Suprapubic skin (tissue), 4 donors: ENCODE data around the gene IL1RAPL2. TPM values are rescaled to one million over a fixed set of nuclear protein-coding genes. Genes with fewer than 3 reads are reported as not detected.
"Not testable (repeated sequence)": the region's sequence is repeated elsewhere in the genome, so short reads cannot be mapped to it uniquely, and the experiment has no call there.

ENCODE experiments used
- DNase-seq, 2 donors: peaks; one replicate each; pipeline ENCODE4 v3.0.0-alpha.2; 2019; ENCODE audit warnings: low spot score in 2 of 2
- H3K27ac ChIP-seq: fragments of 200-600 bp; sonication (generic); one replicate; pipeline ENCODE4 v1.5.1; 2019
- H3K27me3 ChIP-seq: fragments of 200-600 bp; sonication (generic); one replicate; pipeline ENCODE4 v1.5.1; 2019
- H3K36me3 ChIP-seq: fragments of 200-600 bp; sonication (generic); one replicate; pipeline ENCODE4 v1.5.1; 2019
- H3K4me1 ChIP-seq: fragments of 200-600 bp; sonication (generic); one replicate; pipeline ENCODE4 v1.5.1; 2019
- H3K4me3 ChIP-seq: fragments of 200-600 bp; sonication (generic); one replicate; pipeline ENCODE4 v1.5.1; 2019; ENCODE audit warnings: mild to moderate bottlenecking
- H3K9me3 ChIP-seq: fragments of 200-600 bp; sonication (generic); one replicate; pipeline ENCODE4 v1.5.1; 2019
- CTCF ChIP-seq, 2 donors: fragments of 200-600 bp in 1 of 2; fragments of 450-650 bp in 1 of 2; sonication (generic) in 1 of 2; IDR thresholded peaks; one replicate each; pipeline ENCODE4 v1.5.1; 2016 to 2019; ENCODE audit warnings: antibody characterized with exemption in 2 of 2, mild to moderate bottlenecking in 1 of 2, moderate library complexity in 1 of 2
- EP300 ChIP-seq: sonication (generic); formaldehyde crosslinking; IDR thresholded peaks from one replicate; pipeline ENCODE4 v1.6.1; 2017; ENCODE audit warnings: antibody characterized with exemption
- POLR2A ChIP-seq, 2 donors: fragments of 450-650 bp; IDR thresholded peaks; one replicate each; pipeline ENCODE4 v1.6.1; 2017; ENCODE audit warnings: antibody characterized with exemption in 2 of 2, mild to moderate bottlenecking in 2 of 2, moderate library complexity in 2 of 2
- POLR2AphosphoS5 ChIP-seq, 3 donors: sonication (generic); formaldehyde crosslinking; IDR thresholded peaks; one replicate each; pipeline ENCODE4 v1.6.1; 2017; ENCODE audit warnings: antibody characterized with exemption in 3 of 3
- WGBS: methylation state at CpG from one replicate; pipeline ENCODE4 v1.1.5; 2018; 5-methylcytosine and 5-hydroxymethylcytosine counted together
- total RNA-seq, 4 donors: library from RNA; depleted of rRNA; stranded (reverse); fragments of >200 nt; gene quantifications; one replicate each; pipeline ENCODE4 v1.1.0, GENCODE V29; 2016

The IL1RAPL2 gene
- total RNA-seq, 4 donors from 2014 or later = 0.21 to 0.42 (median 0.25) TPM; not detected in 1

GRCh38 chrX:105759598-105759997, 1193.6 kb downstream of the IL1RAPL2 start:
- 41% methylated on average over 2 of the region's 2 CpGs for WGBS

DNA sequence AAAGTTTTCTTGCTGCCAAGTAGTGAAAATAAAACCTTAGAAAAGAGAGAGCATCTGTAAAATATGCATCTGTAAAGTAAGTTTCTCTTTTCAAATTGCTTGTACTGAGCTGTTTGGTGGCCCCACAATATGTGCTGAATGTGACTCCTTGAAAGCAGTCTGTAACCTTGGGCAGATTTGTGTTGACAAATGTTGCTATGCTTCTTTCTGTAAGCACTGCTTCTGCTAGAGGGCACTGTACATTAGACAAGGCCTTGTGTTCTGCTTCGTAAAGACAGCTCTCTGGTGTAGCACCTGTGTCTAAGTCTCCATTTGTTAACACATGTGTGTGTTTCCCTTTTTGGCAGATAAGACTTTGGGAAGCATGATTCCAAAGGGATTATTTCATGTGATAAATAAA, 1199.7 kb downstream of the IL1RAPL2 start:
- Histone ChIP-seq H3K4me3 (no peak overlapping the region), H3K27me3 (no peaks in the 10 kb centered on the region), H3K27ac (no peak overlapping the region), H3K9me3 (no peaks in the 10 kb centered on the region), H3K36me3 (no peaks in the 10 kb centered on the region), H3K4me1 (no peaks in the 10 kb centered on the region)
- no peak for TF ChIP-seq POLR2A (IDR thresholded peaks at IDR 0.05)
- TF ChIP-seq EP300 = no peak
- no peak for TF ChIP-seq CTCF (IDR thresholded peaks at IDR 0.05)
- no peak for TF ChIP-seq POLR2AphosphoS5 (IDR thresholded peaks at IDR 0.05)
- WGBS = 59% methylated on average over 1 of the region's 1 CpG
- DNase-seq = no peak

More at GRCh38 chrX:105759598-105759997, 1193.6 kb downstream of the IL1RAPL2 start:
- no peaks in the 10 kb centered on the region for H3K36me3 ChIP-seq
- no peak for DNase-seq
- H3K9me3 ChIP-seq = no peaks in the 10 kb centered on the region
- H3K4me1 ChIP-seq = no peaks in the 10 kb centered on the region
- TF ChIP-seq CTCF (IDR thresholded peaks at IDR 0.05) = no peak
- H3K4me3 ChIP-seq = no peak overlapping the region
- no peak overlapping the region for H3K27ac ChIP-seq
- H3K27me3 ChIP-seq = no peaks in the 10 kb centered on the region

GRCh38 chrX:105773801-105774200, 1207.8 kb downstream of the IL1RAPL2 start:
- no peak for TF ChIP-seq POLR2A (IDR thresholded peaks at IDR 0.05)
- no peak for TF ChIP-seq CTCF (IDR thresholded peaks at IDR 0.05)
- TF ChIP-seq POLR2AphosphoS5 (IDR thresholded peaks at IDR 0.05) = no peak
- TF ChIP-seq EP300 = no peak
- Histone ChIP-seq H3K36me3 (no peaks in the 10 kb centered on the region), H3K27me3 (no peaks in the 10 kb centered on the region), H3K4me3 (no peak overlapping the region), H3K27ac (no peak overlapping the region), H3K9me3 (no peaks in the 10 kb centered on the region), H3K4me1 (no peaks in the 10 kb centered on the region)
- DNase-seq = no peak

- 47% methylated on average over 3 of the region's 3 CpGs for WGBS
- no peak overlapping the region for H3K4me3 ChIP-seq
- no peaks in the 10 kb centered on the region for H3K27me3 ChIP-seq
- no peaks in the 10 kb centered on the region for H3K9me3 ChIP-seq
- DNase-seq = no peak
- H3K36me3 ChIP-seq = no peaks in the 10 kb centered on the region
- TF ChIP-seq POLR2AphosphoS5 (IDR thresholded peaks at IDR 0.05) (no peak), POLR2A (IDR thresholded peaks at IDR 0.05) (no peak), CTCF (IDR thresholded peaks at IDR 0.05) (no peak), EP300 (no peak)
- H3K4me1 ChIP-seq = no peaks in the 10 kb centered on the region
- H3K27ac ChIP-seq = no peak overlapping the region
Observed at GRCh38 chrX:105775679-105776078, 1209.7 kb downstream of the IL1RAPL2 start.

- 52% methylated on average over 1 of the region's 1 CpG for WGBS
- Histone ChIP-seq H3K4me1 (no peaks in the 10 kb centered on the region), H3K27me3 (no peaks in the 10 kb centered on the region), H3K9me3 (no peaks in the 10 kb centered on the region), H3K27ac (no peak overlapping the region), H3K36me3 (no peaks in the 10 kb centered on the region), H3K4me3 (no peak overlapping the region)
- TF ChIP-seq POLR2A (IDR thresholded peaks at IDR 0.05) = no peak
- TF ChIP-seq POLR2AphosphoS5 (IDR thresholded peaks at IDR 0.05) = no peak
- TF ChIP-seq EP300 = no peak
- TF ChIP-seq CTCF (IDR thresholded peaks at IDR 0.05) = no peak
- no peak for DNase-seq
Observed at GRCh38 chrX:105781804-105782203, 1215.8 kb downstream of the IL1RAPL2 start.

GRCh38 chrX:105796877-105797276, 1230.9 kb downstream of the IL1RAPL2 start:
- not testable (repeated sequence) for H3K4me3 ChIP-seq, H3K9me3 ChIP-seq, H3K27ac ChIP-seq, H3K36me3 ChIP-seq, H3K27me3 ChIP-seq, H3K4me1 ChIP-seq, DNase-seq
- WGBS = 77% methylated on average over 26 of the region's 26 CpGs
